ENCODE data around the gene HOXB2.

HOXB2 gene

GRCh38 chr17:48545022-48545375 lies at the start of gene HOXB2:
Gene HOXB2, minus strand, starts transcription at chr17:48545109. Its CDS starts 198 bp downstream, at chr17:48544911.
- no peak for DNase-seq

- peak; percentile 75 to 85 for DNase-seq
Measured at GRCh38 chr17:48593840-48594537, 49.1 kb upstream of the HOXB2 start.

- no peak for DNase-seq
Measured at GRCh38 chr17:48593126-48593829, 48.4 kb upstream of the HOXB2 start, which contains the start of gene HOXB5. Gene HOXB5, minus strand, starts transcription at chr17:48593779. Its CDS starts 97 bp downstream, at chr17:48593682.

GRCh38 chr17:48592577-48592976 lies 47.7 kb upstream of the HOXB2 start:
- no peak for DNase-seq

- no peak for DNase-seq
Measured at GRCh38 chr17:48592057-48592514, 47.2 kb upstream of the HOXB2 start.

- DNase-seq: no peak
Measured at GRCh38 chr17:48591255-48592056, 46.5 kb upstream of the HOXB2 start.

GRCh38 chr17:48590607-48591161 lies 45.8 kb upstream of the HOXB2 start:
- no peak for DNase-seq

GRCh38 chr17:48589831-48590606 lies 45.1 kb upstream of the HOXB2 start, which contains the start of gene HOXB3:
Gene HOXB3, minus strand, starts transcription at chr17:48590241. Its CDS starts 37,767 bp downstream, at chr17:48552474.
- DNase-seq: no peak

GRCh38 chr17:48589060-48589830 lies 44.3 kb upstream of the HOXB2 start:
- no peak for DNase-seq

GRCh38 chr17:48588528-48588927 lies 43.6 kb upstream of the HOXB2 start:
- DNase-seq: no peak

GRCh38 chr17:48588074-48588415 lies 43.1 kb upstream of the HOXB2 start:
- DNase-seq: no peak

GRCh38 chr17:48587276-48588073 lies 42.6 kb upstream of the HOXB2 start:
- DNase-seq: no peak

- peak in 1 of 2 donors; percentile 36 for DNase-seq
Measured at GRCh38 chr17:48586355-48587258, 41.7 kb upstream of the HOXB2 start.

GRCh38 chr17:48584223-48584741 lies 39.4 kb upstream of the HOXB2 start:
- no peak for DNase-seq

- DNase-seq: no peak
Measured at GRCh38 chr17:48583708-48584222, 38.9 kb upstream of the HOXB2 start.

- no peak for DNase-seq
Measured at GRCh38 chr17:48582750-48583069, 37.8 kb upstream of the HOXB2 start.

GRCh38 chr17:48579760-48580554 lies 35.0 kb upstream of the HOXB2 start:
- no peak for DNase-seq

GRCh38 chr17:48579471-48579759 lies 34.5 kb upstream of the HOXB2 start:
- no peak for DNase-seq
